Mesenchymal stem cell (in vitro differentiated cells and primary cell): ENCODE results near the gene GABRG3.
"Not testable (repeated sequence)": the region's sequence is repeated elsewhere in the genome, so short reads cannot be mapped to it uniquely, and the experiment has no call there.

ENCODE experiments used
- DNase-seq: peaks from one replicate; pipeline ENCODE4 v3.0.0-alpha.2; 2013
- H2AFZ ChIP-seq: one replicate; pipeline ENCODE4 v1.6.1; 2013; ENCODE audit warnings: low read depth, mild to moderate bottlenecking, control low read depth, inconsistent platforms, low read length, moderate library complexity
- H2AK5ac ChIP-seq: 2 replicates; pipeline ENCODE4 v1.6.1; 2013; ENCODE audit warnings: low read length, moderate library complexity, mild to moderate bottlenecking, inconsistent platforms; ENCODE audit not compliant: severe bottlenecking
- H2BK120ac ChIP-seq: one replicate; pipeline ENCODE4 v1.6.1; 2013; ENCODE audit warnings: low read depth, mild to moderate bottlenecking, inconsistent platforms, low read length, moderate library complexity
- H2BK12ac ChIP-seq, 2 experiments: one replicate each; pipeline ENCODE4 v1.6.1; 2013; ENCODE audit warnings: inconsistent platforms in 2 of 2, low read length in 2 of 2, mild to moderate bottlenecking in 2 of 2, moderate library complexity in 2 of 2, control low read depth in 1 of 2
- H2BK15ac ChIP-seq: one replicate; pipeline ENCODE4 v1.6.1; 2013; ENCODE audit warnings: mild to moderate bottlenecking, low read depth, inconsistent platforms; ENCODE audit not compliant: poor library complexity, severe bottlenecking
- H2BK5ac ChIP-seq: 2 replicates; pipeline ENCODE4 v1.6.1; 2013; ENCODE audit warnings: low read depth, mild to moderate bottlenecking, low read length, control low read depth, inconsistent platforms; ENCODE audit not compliant: poor library complexity, severe bottlenecking
- H3K14ac ChIP-seq, 2 experiments: one replicate each; pipeline ENCODE4 v1.6.1; 2013; ENCODE audit warnings: inconsistent platforms in 2 of 2, low read length in 2 of 2, control low read depth in 1 of 2, mild to moderate bottlenecking in 1 of 2, moderate library complexity in 1 of 2
- H3K18ac ChIP-seq, 2 experiments: one replicate each; pipeline ENCODE4 v1.6.1; 2013; ENCODE audit warnings: inconsistent platforms in 2 of 2, low read length in 2 of 2, control low read depth in 1 of 2, low read depth in 1 of 2, mild to moderate bottlenecking in 1 of 2
- H3K23ac ChIP-seq, 2 experiments: one replicate each; pipeline ENCODE4 v1.6.1; 2013; ENCODE audit warnings: inconsistent platforms in 2 of 2, low read length in 2 of 2, mild to moderate bottlenecking in 2 of 2, moderate library complexity in 2 of 2, control low read depth in 1 of 2
- H3K27ac ChIP-seq: 2 replicates; pipeline ENCODE4 v1.5.1; 2013; ENCODE audit warnings: mild to moderate bottlenecking, moderate library complexity, low read length, control low read depth, inconsistent platforms; ENCODE audit not compliant: poor library complexity, severe bottlenecking
- H3K27me3 ChIP-seq, 2 experiments: 2 replicates each; pipeline versions ENCODE4 v1.6.1 to v1.7.0; 2013; ENCODE audit warnings: low read length in 2 of 2, mild to moderate bottlenecking in 2 of 2, moderate library complexity in 2 of 2, control low read depth in 1 of 2, inconsistent platforms in 1 of 2; ENCODE audit not compliant: control insufficient read depth in 1 of 2, insufficient read depth in 1 of 2
- H3K36me3 ChIP-seq, 2 experiments: 2 replicates each; pipeline versions ENCODE4 v1.6.1 to v1.7.0; 2013; ENCODE audit warnings: low read length in 2 of 2, control low read depth in 1 of 2, inconsistent platforms in 1 of 2, low read depth in 1 of 2, mild to moderate bottlenecking in 1 of 2; ENCODE audit not compliant: insufficient read depth in 2 of 2, control insufficient read depth in 1 of 2
- H3K4ac ChIP-seq, 2 experiments: one replicate each; pipeline ENCODE4 v1.6.1; 2013; ENCODE audit warnings: inconsistent platforms in 2 of 2, low read length in 2 of 2, mild to moderate bottlenecking in 2 of 2, moderate library complexity in 2 of 2, control low read depth in 1 of 2, low read depth in 1 of 2
- H3K4me1 ChIP-seq: 2 replicates; pipeline ENCODE4 v1.6.1; 2013; ENCODE audit warnings: low read depth, low read length, control low read depth; ENCODE audit not compliant: control insufficient read depth, insufficient read depth
- H3K4me2 ChIP-seq: 2 replicates; pipeline ENCODE4 v1.6.1; 2013; ENCODE audit warnings: low read length, mild to moderate bottlenecking, inconsistent platforms; ENCODE audit not compliant: poor library complexity, severe bottlenecking
- H3K4me3 ChIP-seq, 2 experiments: 2 replicates each; pipeline versions ENCODE4 v1.5.1 to v1.7.0; 2013; ENCODE audit warnings: low read length in 2 of 2, mild to moderate bottlenecking in 2 of 2, control low read depth in 1 of 2, low read depth in 1 of 2; ENCODE audit not compliant: insufficient read depth in 1 of 2
- H3K79me1 ChIP-seq: replicated peaks from 2 replicates; pipeline ENCODE4 v1.6.1; 2013; ENCODE audit warnings: mild to moderate bottlenecking, control low read depth, low read length, inconsistent platforms; ENCODE audit not compliant: poor library complexity, severe bottlenecking
- H3K9ac ChIP-seq: 2 replicates; pipeline ENCODE4 v1.7.0; 2013; ENCODE audit warnings: mild to moderate bottlenecking, low read length, moderate library complexity
- H3K9me3 ChIP-seq: 2 replicates; pipeline ENCODE4 v1.7.0; 2013; ENCODE audit warnings: mild to moderate bottlenecking, low read length; ENCODE audit not compliant: control insufficient read depth
- H4K8ac ChIP-seq: one replicate; pipeline ENCODE4 v1.6.1; 2013; ENCODE audit warnings: inconsistent platforms, mild to moderate bottlenecking, low read length, moderate library complexity
- H4K91ac ChIP-seq: one replicate; pipeline ENCODE4 v1.6.1; 2013; ENCODE audit warnings: mild to moderate bottlenecking, low read length, inconsistent platforms
- WGBS: methylation state at CpG from one replicate; pipeline ENCODE4 v1.1.7; 2013; ENCODE audit warnings: mixed read lengths; 5-methylcytosine and 5-hydroxymethylcytosine counted together

GABRG3 gene

GRCh38 chr15:27183201-27183600 lies 212.2 kb downstream of the GABRG3 start:
- no peak overlapping the region for H2BK15ac ChIP-seq
- H3K4me2 ChIP-seq: no peak overlapping the region
- H2BK5ac ChIP-seq: no peak overlapping the region
- H4K91ac ChIP-seq: no peak overlapping the region
- no peaks in the 10 kb centered on the region for H3K9me3 ChIP-seq
- no peak overlapping the region for H2AK5ac ChIP-seq
- no peak overlapping the region for H3K9ac ChIP-seq
- no peak overlapping the region for H3K14ac ChIP-seq
- no peak overlapping the region for H2BK120ac ChIP-seq
- no peaks in the 10 kb centered on the region for H3K79me1 ChIP-seq
- no peak overlapping the region for H4K8ac ChIP-seq
- H3K4ac ChIP-seq: no peak overlapping the region
- no peaks in the 10 kb centered on the region for H3K36me3 ChIP-seq
- no peaks in the 10 kb centered on the region for H3K4me1 ChIP-seq
- WGBS: 82% methylated on average over 1 of the region's 4 CpGs
- H2BK12ac ChIP-seq: no peak overlapping the region
- no peak overlapping the region for H3K23ac ChIP-seq
- H3K27me3 ChIP-seq: no peaks in the 10 kb centered on the region
- DNase-seq: no peak
- H3K4me3 ChIP-seq: no peak overlapping the region
- no peak overlapping the region for H3K18ac ChIP-seq
- no peak overlapping the region for H2AFZ ChIP-seq
- H3K27ac ChIP-seq: no peak overlapping the region

- not testable (repeated sequence) for H3K9me3 ChIP-seq
These were observed 220.5 kb downstream of the GABRG3 start for GRCh38 chr15:27191515-27191914.

GRCh38 chr15:27196691-27197090 lies 225.7 kb downstream of the GABRG3 start:
- H4K91ac ChIP-seq: no peak overlapping the region
- no peak overlapping the region for H3K18ac ChIP-seq
- H3K36me3 ChIP-seq: no peaks in the 10 kb centered on the region
- H3K27me3 ChIP-seq: no peaks in the 10 kb centered on the region
- H3K4me1 ChIP-seq: no peaks in the 10 kb centered on the region
- no peak overlapping the region for H3K27ac ChIP-seq
- H3K4me2 ChIP-seq: no peak overlapping the region
- H2AFZ ChIP-seq: no peak overlapping the region
- H3K4me3 ChIP-seq: no peak overlapping the region
- no peak overlapping the region for H4K8ac ChIP-seq
- H3K4ac ChIP-seq: no peak overlapping the region
- WGBS: 67% methylated on average over 6 of the region's 6 CpGs
- H3K79me1 ChIP-seq: no peaks in the 10 kb centered on the region
- H2BK12ac ChIP-seq: no peak overlapping the region
- no peak overlapping the region for H2BK15ac ChIP-seq
- H3K9ac ChIP-seq: no peak overlapping the region
- H3K23ac ChIP-seq: no peak overlapping the region
- no peak for DNase-seq
- H3K9me3 ChIP-seq: peaks cover 5% of the 10 kb centered on the region
- no peak overlapping the region for H3K14ac ChIP-seq
- H2BK120ac ChIP-seq: no peak overlapping the region
- H2AK5ac ChIP-seq: no peak overlapping the region
- no peak overlapping the region for H2BK5ac ChIP-seq

More at GRCh38 chr15:27191515-27191914, 220.5 kb downstream of the GABRG3 start:
- not testable (repeated sequence) for H3K36me3 ChIP-seq, H2BK15ac ChIP-seq, H3K79me1 ChIP-seq, DNase-seq, H3K4me3 ChIP-seq, H2BK5ac ChIP-seq, H2AK5ac ChIP-seq, H3K4me1 ChIP-seq, H3K27ac ChIP-seq, H3K14ac ChIP-seq, H3K23ac ChIP-seq, H3K4me2 ChIP-seq, H3K9ac ChIP-seq, H3K27me3 ChIP-seq, H3K4ac ChIP-seq, H2AFZ ChIP-seq, H3K18ac ChIP-seq, H2BK120ac ChIP-seq, H4K91ac ChIP-seq, H2BK12ac ChIP-seq, H4K8ac ChIP-seq
- WGBS: 82% methylated on average over 1 of the region's 4 CpGs

- H2BK5ac ChIP-seq: no peak overlapping the region
- H4K8ac ChIP-seq: no peak overlapping the region
- H3K4me2 ChIP-seq: no peak overlapping the region
- no peak overlapping the region for H2BK12ac ChIP-seq
- no peak overlapping the region for H3K14ac ChIP-seq
- no peak overlapping the region for H4K91ac ChIP-seq
- no peak overlapping the region for H3K18ac ChIP-seq
- H2BK15ac ChIP-seq: no peak overlapping the region
- H3K4me1 ChIP-seq: no peaks in the 10 kb centered on the region
- peaks cover 5% of the 10 kb centered on the region for H3K9me3 ChIP-seq
- no peak overlapping the region for H3K4ac ChIP-seq
- H2AFZ ChIP-seq: no peak overlapping the region
- H3K79me1 ChIP-seq: no peaks in the 10 kb centered on the region
- H3K4me3 ChIP-seq: no peak overlapping the region
- H3K23ac ChIP-seq: no peak overlapping the region
- WGBS: 80% methylated on average over 1 of the region's 3 CpGs
- H3K9ac ChIP-seq: no peak overlapping the region
- no peak overlapping the region for H2BK120ac ChIP-seq
- DNase-seq: no peak
- no peaks in the 10 kb centered on the region for H3K36me3 ChIP-seq
- no peak overlapping the region for H3K27ac ChIP-seq
- H2AK5ac ChIP-seq: no peak overlapping the region
- H3K27me3 ChIP-seq: no peaks in the 10 kb centered on the region
These were observed 230.4 kb downstream of the GABRG3 start for GRCh38 chr15:27201425-27201824.
